GM23338 (cell line): ENCODE measurements around the gene RAB6A.

Experiments used
- CREB1 ChIP-seq: fragments of 250-450 bp; sonication (Bioruptor Pico); IDR thresholded peaks from 2 replicates; pipeline ENCODE4 v1.5.0; 2020; ENCODE audit warnings: low read depth, mild to moderate bottlenecking, moderate library complexity
- CTCF ChIP-seq, 2 experiments: fragments of 200-600 bp in 1 of 2; sonication (generic) in 1 of 2; conservative IDR thresholded peaks; 2 replicates each; pipeline versions ENCODE4 v1.5.1 to v1.6.1; 2016 to 2017; ENCODE audit warnings: antibody characterized with exemption in 2 of 2, low read depth in 2 of 2, mild to moderate bottlenecking in 2 of 2, moderate library complexity in 1 of 2
- ETS1 ChIP-seq: IDR thresholded peaks from 2 replicates; pipeline ENCODE4 v1.6.1; 2016; ENCODE audit warnings: antibody characterized with exemption
- EZH2 ChIP-seq: fragments of 200-600 bp; sonication (generic); IDR thresholded peaks from one replicate; pipeline ENCODE4 v1.8.0; 2017; ENCODE audit warnings: antibody characterized with exemption, mild to moderate bottlenecking, low read depth; ENCODE audit not compliant: unreplicated experiment
- EZH2phosphoT487 ChIP-seq: fragments of 200-600 bp; sonication (generic); IDR thresholded peaks from one replicate; pipeline ENCODE4 v1.8.1; 2018; ENCODE audit warnings: antibody characterized with exemption; ENCODE audit not compliant: unreplicated experiment
- JUNB ChIP-seq: IDR thresholded peaks from one replicate; pipeline ENCODE4 v1.6.1; 2016; ENCODE audit warnings: antibody characterized with exemption; ENCODE audit not compliant: unreplicated experiment
- NANOG ChIP-seq: IDR thresholded peaks from 2 replicates; pipeline ENCODE4 v1.6.1; 2016; ENCODE audit warnings: antibody characterized with exemption, borderline replicate concordance
- POLR2AphosphoS5 ChIP-seq: IDR thresholded peaks from 2 replicates; pipeline ENCODE4 v1.6.1; 2016; ENCODE audit warnings: antibody characterized with exemption, low read depth
- REST ChIP-seq: IDR thresholded peaks from one replicate; pipeline ENCODE4 v1.6.1; 2018; ENCODE audit warnings: antibody characterized with exemption; ENCODE audit not compliant: unreplicated experiment
- ZNF114 ChIP-seq: fragments of 250-450 bp; sonication (Bioruptor Pico); IDR thresholded peaks from 2 replicates; pipeline ENCODE4 v1.5.0; 2020; ENCODE audit warnings: mild to moderate bottlenecking, moderate library complexity
- ZNF331 ChIP-seq: fragments of 250-450 bp; sonication (Bioruptor Pico); IDR thresholded peaks from 2 replicates; pipeline ENCODE4 v1.5.0; 2020; ENCODE audit warnings: low read depth, mild to moderate bottlenecking, moderate library complexity

GRCh38 chr11:73650400-73650799 lies 110.5 kb downstream of the RAB6A start:
- no peak for TF ChIP-seq CTCF (conservative IDR thresholded peaks at IDR 0.05; ENCODE audit: low read depth in 2 of 2)
- TF ChIP-seq JUNB: no peak
- no peak for TF ChIP-seq POLR2AphosphoS5
- TF ChIP-seq NANOG: no peak
- TF ChIP-seq REST: no peak
- TF ChIP-seq ZNF114 (CRISPR knock-in tag): no peak
- TF ChIP-seq EZH2: no peak
- TF ChIP-seq EZH2phosphoT487: no peak
- TF ChIP-seq ZNF331 (CRISPR knock-in tag): no peak
- TF ChIP-seq ETS1: no peak
- no peak for TF ChIP-seq CREB1 (CRISPR knock-in tag)
